Measurements from ENCODE around the gene METTL5.
A peak's percentile ranks its signal among the peaks of the same experiment; 100 is the strongest.
"Not testable (repeated sequence)": the region's sequence is repeated elsewhere in the genome, so short reads cannot be mapped to it uniquely, and the experiment has no call there.

METTL5 gene

GRCh38 chr2:169824373-169825333, at the start of gene METTL5:
Gene METTL5 (minus strand): TSS chr2:169824905. CDS start chr2:169824597, 308 bp downstream.
- ATAC-seq: peak; percentile 61 to 62

GRCh38 chr2:169871994-169872393, 47.3 kb upstream of the METTL5 start:
- ATAC-seq: no peak

GRCh38 chr2:169871369-169871768, 46.7 kb upstream of the METTL5 start:
- ATAC-seq: not testable (repeated sequence)

GRCh38 chr2:169868951-169869350, 44.2 kb upstream of the METTL5 start:
- ATAC-seq: no peak

- ATAC-seq: no peak
Observed at GRCh38 chr2:169867579-169867978, 42.9 kb upstream of the METTL5 start.

GRCh38 chr2:169866230-169866629, 41.5 kb upstream of the METTL5 start:
- not testable (repeated sequence) for ATAC-seq

- ATAC-seq: no peak
Observed at GRCh38 chr2:169865492-169865891, 40.8 kb upstream of the METTL5 start.

- ATAC-seq: no peak
Observed at GRCh38 chr2:169862816-169863215, 38.1 kb upstream of the METTL5 start.

GRCh38 chr2:169860149-169860548, 35.4 kb upstream of the METTL5 start:
- ATAC-seq: no peak

- no peak for ATAC-seq
Observed at GRCh38 chr2:169859423-169859822, 34.7 kb upstream of the METTL5 start.

GRCh38 chr2:169855281-169856258, 30.9 kb upstream of the METTL5 start:
- ATAC-seq: not testable (repeated sequence)

- ATAC-seq: no peak
Observed at GRCh38 chr2:169853041-169853668, 28.4 kb upstream of the METTL5 start.

- ATAC-seq: no peak
Observed at GRCh38 chr2:169849710-169850109, 25.0 kb upstream of the METTL5 start.

- not testable (repeated sequence) for ATAC-seq
Observed at GRCh38 chr2:169848959-169849693, 24.4 kb upstream of the METTL5 start.

- ATAC-seq: no peak
Observed at GRCh38 chr2:169845016-169845415, 20.3 kb upstream of the METTL5 start.

GRCh38 chr2:169841625-169842024, 16.9 kb upstream of the METTL5 start:
- not testable (repeated sequence) for ATAC-seq

- ATAC-seq: no peak
Observed at GRCh38 chr2:169840747-169841142, 16.0 kb upstream of the METTL5 start.

- ATAC-seq: no peak
Observed at GRCh38 chr2:169839954-169840746, 15.4 kb upstream of the METTL5 start.

GRCh38 chr2:169838743-169839489, 14.2 kb upstream of the METTL5 start:
- ATAC-seq: no peak

GRCh38 chr2:169834401-169834800, 9.7 kb upstream of the METTL5 start:
- ATAC-seq: no peak
